ENCODE measurements around the gene FAM210B.
A peak's percentile ranks its signal among the peaks of the same experiment; 100 is the strongest.
"Not testable (repeated sequence)": the region's sequence is repeated elsewhere in the genome, so short reads cannot be mapped to it uniquely, and the experiment has no call there.

FAM210B gene

DNA sequence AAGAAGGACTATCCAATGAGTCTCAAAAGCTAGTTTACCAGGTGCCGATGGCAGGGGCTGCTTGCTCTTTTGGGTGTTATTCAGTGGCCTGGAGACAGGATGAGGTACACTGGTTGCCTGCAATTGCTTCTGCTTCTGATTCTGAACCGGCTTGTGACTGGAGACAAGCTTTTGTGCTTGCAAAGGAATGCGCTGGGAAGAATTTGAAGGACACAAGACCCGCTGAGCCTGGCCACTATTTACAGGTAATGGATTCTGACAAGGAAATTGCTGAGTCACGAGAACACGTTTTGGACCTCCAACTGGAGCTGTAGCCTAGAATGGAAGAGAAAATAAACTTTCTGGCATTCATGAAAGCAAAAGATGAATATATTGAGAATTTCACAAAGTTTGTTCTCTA is 27.4 kb downstream of the FAM210B start:
- Histone ChIP-seq H3K27me3 (ENCODE audit: insufficient read depth, poor library complexity, severe bottlenecking) (no peaks in the 10 kb centered on the region), H3K4me3 (replicated peaks; ENCODE audit: insufficient read depth, low read length) (no peak overlapping the region), H3K27ac (replicated peaks) (no peak overlapping the region)
- no peak for DNase-seq (ENCODE audit: low read depth in 1 of 2, low spot score in 1 of 2)
- no peak for TF ChIP-seq GABPA (IDR thresholded peaks at IDR 0.05; ENCODE audit: low read depth)
- no peak for TF ChIP-seq SPI1 (IDR thresholded peaks at IDR 0.05; ENCODE audit: borderline replicate concordance, low read depth)
- no peak for TF ChIP-seq POLR2AphosphoS5 (IDR thresholded peaks at IDR 0.05; ENCODE audit: low read depth)
- TF ChIP-seq REST (IDR thresholded peaks at IDR 0.05; ENCODE audit: insufficient replicate concordance, low read depth) = no peak
- TF ChIP-seq CTCF (IDR thresholded peaks at IDR 0.05; ENCODE audit: insufficient read depth, low read length) = no peak

GRCh38 chr20:56388882-56389281 is 30.1 kb downstream of the FAM210B start:
- DNase-seq (ENCODE audit: low read depth in 1 of 2, low spot score in 1 of 2) = no peak
- no peak overlapping the region for H3K27ac ChIP-seq (replicated peaks)
- no peak for TF ChIP-seq SPI1 (IDR thresholded peaks at IDR 0.05; ENCODE audit: borderline replicate concordance, low read depth)
- no peak for TF ChIP-seq CTCF (IDR thresholded peaks at IDR 0.05; ENCODE audit: insufficient read depth, low read length)
- TF ChIP-seq GABPA (IDR thresholded peaks at IDR 0.05; ENCODE audit: low read depth) = no peak
- no peak for TF ChIP-seq POLR2AphosphoS5 (IDR thresholded peaks at IDR 0.05; ENCODE audit: low read depth)
- TF ChIP-seq REST (IDR thresholded peaks at IDR 0.05; ENCODE audit: insufficient replicate concordance, low read depth) = no peak
- H3K4me3 ChIP-seq (replicated peaks; ENCODE audit: insufficient read depth, low read length) = no peak overlapping the region
- H3K27me3 ChIP-seq (ENCODE audit: insufficient read depth, poor library complexity, severe bottlenecking) = no peaks in the 10 kb centered on the region

DNA sequence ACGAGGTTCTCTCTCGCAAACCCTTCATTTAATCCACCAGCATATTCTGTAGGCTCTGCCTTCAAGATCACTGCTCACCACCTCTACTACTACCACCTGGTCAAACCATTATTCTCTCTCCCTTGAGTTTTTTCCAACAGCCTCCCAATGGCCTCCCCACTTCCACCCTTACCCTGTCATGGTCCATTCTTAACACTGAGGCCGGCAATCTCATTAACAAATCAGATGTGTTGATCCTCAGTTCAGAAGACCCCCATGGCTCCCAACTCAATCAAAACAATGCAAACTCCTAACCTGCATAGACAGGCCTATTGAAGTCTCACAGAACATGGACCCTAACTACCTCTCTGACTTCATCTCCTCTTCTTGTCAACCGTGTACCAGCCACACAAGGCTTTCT is 31.0 kb downstream of the FAM210B start:
- Histone ChIP-seq H3K27me3 (ENCODE audit: insufficient read depth, poor library complexity, severe bottlenecking) (no peaks in the 10 kb centered on the region), H3K4me3 (replicated peaks; ENCODE audit: insufficient read depth, low read length) (no peak overlapping the region), H3K27ac (replicated peaks) (no peak overlapping the region)
- TF ChIP-seq SPI1 (IDR thresholded peaks at IDR 0.05; ENCODE audit: borderline replicate concordance, low read depth) (no peak), GABPA (IDR thresholded peaks at IDR 0.05; ENCODE audit: low read depth) (no peak), CTCF (IDR thresholded peaks at IDR 0.05; ENCODE audit: insufficient read depth, low read length) (no peak), REST (IDR thresholded peaks at IDR 0.05; ENCODE audit: insufficient replicate concordance, low read depth) (no peak), POLR2AphosphoS5 (IDR thresholded peaks at IDR 0.05; ENCODE audit: low read depth) (no peak)
- DNase-seq (ENCODE audit: low read depth in 1 of 2, low spot score in 1 of 2) = no peak

GRCh38 chr20:56390396-56390795 is 31.6 kb downstream of the FAM210B start:
- not testable (repeated sequence) for DNase-seq (ENCODE audit: low read depth in 1 of 2, low spot score in 1 of 2)

More at GRCh38 chr20:56390396-56390795, 31.6 kb downstream of the FAM210B start:
- Histone ChIP-seq H3K27ac (replicated peaks) (peak overlapping the region; percentile 93), H3K4me3 (replicated peaks; ENCODE audit: insufficient read depth, low read length) (peak overlapping the region; percentile 89; the same call in 1 of the 2 replicates)
- not testable (repeated sequence) for H3K27me3 ChIP-seq (ENCODE audit: insufficient read depth, poor library complexity, severe bottlenecking)
